ENCODE data around the gene WHRN.

DNA sequence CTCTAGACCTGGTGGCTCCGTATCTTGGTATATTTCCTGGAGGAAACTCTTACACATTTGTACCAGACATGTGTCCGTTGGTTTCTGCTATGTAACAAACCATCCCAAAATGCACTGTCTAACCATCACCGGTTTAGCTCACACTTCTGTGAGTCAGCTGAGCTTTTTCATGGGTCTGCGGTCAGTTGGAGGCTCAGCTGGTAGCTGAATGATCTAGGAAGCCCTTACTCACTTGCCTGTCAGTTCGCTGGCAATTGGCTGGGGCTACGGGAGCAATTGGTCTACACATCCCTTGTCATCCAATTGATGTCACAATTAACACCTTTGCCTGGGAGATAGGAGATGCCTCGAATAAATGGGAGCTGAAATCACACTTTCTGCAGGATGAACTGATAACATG is 11.6 kb upstream of the WHRN start:
- TF ChIP-seq, protein P1, sequence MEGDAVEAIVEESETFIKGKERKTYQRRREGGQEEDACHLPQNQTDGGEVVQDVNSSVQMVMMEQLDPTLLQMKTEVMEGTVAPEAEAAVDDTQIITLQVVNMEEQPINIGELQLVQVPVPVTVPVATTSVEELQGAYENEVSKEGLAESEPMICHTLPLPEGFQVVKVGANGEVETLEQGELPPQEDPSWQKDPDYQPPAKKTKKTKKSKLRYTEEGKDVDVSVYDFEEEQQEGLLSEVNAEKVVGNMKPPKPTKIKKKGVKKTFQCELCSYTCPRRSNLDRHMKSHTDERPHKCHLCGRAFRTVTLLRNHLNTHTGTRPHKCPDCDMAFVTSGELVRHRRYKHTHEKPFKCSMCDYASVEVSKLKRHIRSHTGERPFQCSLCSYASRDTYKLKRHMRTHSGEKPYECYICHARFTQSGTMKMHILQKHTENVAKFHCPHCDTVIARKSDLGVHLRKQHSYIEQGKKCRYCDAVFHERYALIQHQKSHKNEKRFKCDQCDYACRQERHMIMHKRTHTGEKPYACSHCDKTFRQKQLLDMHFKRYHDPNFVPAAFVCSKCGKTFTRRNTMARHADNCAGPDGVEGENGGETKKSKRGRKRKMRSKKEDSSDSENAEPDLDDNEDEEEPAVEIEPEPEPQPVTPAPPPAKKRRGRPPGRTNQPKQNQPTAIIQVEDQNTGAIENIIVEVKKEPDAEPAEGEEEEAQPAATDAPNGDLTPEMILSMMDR (conservative IDR thresholded peaks at IDR 0.05; ENCODE audit: low read length): no peak
- TF ChIP-seq EZH2phosphoT487 (IDR thresholded peaks at IDR 0.05; ENCODE audit: borderline replicate concordance, low read depth, low read length): no peak

All from OCI-LY7 (cell line).